Measurements from ENCODE around the gene MAN1A1.
"Not testable (repeated sequence)": the region's sequence is repeated elsewhere in the genome, so short reads cannot be mapped to it uniquely, and the experiment has no call there.

The MAN1A1 gene

GRCh38 chr6:119187596-119187995 lies 162.0 kb downstream of the MAN1A1 start:
- DNase-seq: no peak

GRCh38 chr6:119186490-119186889 lies 163.1 kb downstream of the MAN1A1 start:
- DNase-seq: no peak

DNA sequence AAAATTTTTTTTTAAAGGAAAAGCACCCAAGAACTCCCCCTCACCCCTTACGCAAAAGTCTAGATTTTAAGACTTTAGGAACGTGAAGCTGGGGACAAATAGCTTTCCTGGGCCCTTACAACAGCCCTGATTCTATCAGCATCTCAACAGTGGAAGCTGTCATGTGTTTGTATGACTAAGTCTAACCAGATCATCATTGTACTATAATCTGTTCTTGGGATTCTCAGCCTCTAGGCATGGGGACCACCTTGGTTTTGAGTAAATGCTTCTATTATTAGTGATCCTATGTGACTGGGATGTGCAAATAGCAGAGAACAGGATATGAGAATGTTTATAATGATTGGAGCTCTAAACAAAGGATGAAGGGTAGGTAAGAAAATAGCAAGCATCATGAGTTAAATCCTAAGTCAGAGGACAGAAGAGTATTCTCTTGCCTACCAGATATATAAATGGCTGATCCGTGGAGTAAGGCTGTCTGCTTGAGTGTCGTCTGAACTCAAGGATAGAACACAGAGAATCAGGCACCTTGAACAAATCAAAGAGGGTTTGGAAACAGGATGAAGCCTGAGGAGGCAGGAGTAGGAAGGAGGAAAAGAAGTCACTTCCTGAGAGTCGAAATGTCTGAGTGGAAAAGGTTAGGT lies 165.4 kb downstream of the MAN1A1 start:
- no peak for DNase-seq

DNA sequence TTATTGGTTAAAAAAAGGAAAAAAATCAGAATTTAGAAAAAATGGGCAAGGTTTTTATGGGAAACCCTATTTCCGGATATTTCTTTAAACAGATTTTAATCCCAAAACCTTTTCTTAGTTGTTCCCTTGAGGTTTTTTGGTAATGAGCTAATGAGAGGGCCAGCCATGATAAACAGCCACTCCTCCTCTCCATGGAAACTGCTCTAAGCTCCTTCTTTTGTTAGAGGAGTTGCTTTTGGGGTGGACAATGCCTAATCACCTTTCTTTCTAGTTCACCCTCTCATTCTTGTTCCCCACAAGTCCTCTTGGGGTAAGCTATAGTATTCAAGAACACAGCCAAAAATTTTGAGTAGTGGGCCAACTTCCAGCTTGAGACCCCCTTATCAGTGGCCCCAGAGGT lies 166.1 kb downstream of the MAN1A1 start:
- no peak for DNase-seq

GRCh38 chr6:119182875-119183274 lies 166.7 kb downstream of the MAN1A1 start:
- no peak for DNase-seq

DNA sequence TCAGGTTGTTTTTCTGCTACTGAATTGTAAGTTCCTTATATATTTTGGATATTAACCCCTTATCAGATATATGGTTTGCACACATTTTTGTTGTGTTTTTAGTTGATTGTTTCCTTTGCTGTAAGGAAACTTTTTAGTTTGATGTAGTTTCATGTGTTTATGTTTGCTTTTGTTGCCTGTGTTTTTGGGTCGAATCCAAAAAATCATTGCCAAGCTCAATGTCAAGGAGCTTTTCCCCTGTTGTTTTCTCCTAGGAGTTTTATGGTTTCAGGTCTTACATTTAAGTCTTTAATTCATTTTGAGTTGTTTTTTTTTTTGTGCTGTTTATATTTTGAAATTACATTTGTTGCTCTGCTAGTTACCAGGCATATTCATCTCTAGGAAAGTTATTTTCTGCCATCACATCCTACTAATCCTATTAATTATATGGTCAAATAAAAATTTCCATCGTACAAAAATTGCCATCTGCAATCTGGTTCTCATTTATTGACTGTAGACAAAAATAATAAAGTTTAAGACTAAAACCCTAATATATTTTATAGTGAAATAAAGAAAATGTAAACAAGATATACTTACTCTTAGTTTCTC lies 167.3 kb downstream of the MAN1A1 start:
- no peak for DNase-seq

DNA sequence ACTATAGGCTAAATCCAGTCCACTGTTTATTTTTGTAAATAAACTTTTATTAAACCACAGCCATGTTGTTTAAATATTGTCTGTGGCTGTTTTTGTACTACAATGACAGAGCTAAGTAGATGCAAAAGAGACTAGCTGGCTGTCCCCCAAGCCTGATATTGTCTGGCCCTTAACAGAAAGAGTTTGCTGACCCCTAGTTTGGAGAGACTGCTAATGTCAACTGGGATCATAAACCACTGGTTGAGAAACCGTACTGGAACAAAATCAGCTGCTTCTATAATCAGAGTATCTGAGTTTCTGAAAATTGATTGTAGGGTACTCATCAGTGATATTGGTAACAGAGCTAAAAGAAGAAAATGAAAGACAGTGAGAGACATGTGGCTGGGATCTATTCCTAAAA lies 168.5 kb downstream of the MAN1A1 start:
- DNase-seq: no peak

DNA sequence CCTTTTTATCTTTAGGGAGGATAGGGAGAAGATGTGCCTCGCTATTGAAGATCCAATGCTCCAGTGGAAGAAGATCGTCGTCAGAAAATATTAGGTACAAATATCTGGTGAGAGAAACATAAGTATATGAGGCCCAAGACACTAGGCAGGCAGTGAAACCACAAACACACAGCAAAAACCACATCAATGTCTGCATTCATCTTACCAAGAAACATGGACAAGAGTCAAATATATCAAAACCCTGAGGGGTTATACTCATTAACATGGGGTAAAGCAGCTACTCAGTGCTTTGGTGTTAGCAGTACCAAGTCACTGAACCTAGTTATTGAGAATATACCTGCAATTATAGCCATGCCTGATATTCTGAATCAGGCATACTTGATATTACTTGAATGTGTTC lies 169.7 kb downstream of the MAN1A1 start:
- no peak for DNase-seq

DNA sequence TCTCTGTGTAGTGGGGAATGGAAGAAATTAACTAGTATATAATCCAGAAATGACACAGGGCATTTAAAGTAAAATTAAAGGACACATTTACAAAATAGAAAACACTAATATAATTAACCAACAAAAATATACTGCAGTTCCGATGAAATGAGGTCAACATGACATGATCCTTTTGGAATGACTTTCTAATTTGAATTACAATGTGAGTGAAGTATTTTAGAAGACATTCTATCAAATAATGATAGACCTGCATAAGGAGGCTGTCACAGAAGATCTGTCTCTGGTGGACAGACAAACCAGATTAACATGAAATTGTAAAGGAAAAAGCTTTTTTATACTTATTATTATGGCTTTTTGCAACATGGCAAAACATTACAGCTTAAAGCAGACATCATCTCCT lies 170.5 kb downstream of the MAN1A1 start:
- DNase-seq: no peak

- DNase-seq: no peak
Observed at GRCh38 chr6:119176445-119176844, 173.1 kb downstream of the MAN1A1 start.

DNA sequence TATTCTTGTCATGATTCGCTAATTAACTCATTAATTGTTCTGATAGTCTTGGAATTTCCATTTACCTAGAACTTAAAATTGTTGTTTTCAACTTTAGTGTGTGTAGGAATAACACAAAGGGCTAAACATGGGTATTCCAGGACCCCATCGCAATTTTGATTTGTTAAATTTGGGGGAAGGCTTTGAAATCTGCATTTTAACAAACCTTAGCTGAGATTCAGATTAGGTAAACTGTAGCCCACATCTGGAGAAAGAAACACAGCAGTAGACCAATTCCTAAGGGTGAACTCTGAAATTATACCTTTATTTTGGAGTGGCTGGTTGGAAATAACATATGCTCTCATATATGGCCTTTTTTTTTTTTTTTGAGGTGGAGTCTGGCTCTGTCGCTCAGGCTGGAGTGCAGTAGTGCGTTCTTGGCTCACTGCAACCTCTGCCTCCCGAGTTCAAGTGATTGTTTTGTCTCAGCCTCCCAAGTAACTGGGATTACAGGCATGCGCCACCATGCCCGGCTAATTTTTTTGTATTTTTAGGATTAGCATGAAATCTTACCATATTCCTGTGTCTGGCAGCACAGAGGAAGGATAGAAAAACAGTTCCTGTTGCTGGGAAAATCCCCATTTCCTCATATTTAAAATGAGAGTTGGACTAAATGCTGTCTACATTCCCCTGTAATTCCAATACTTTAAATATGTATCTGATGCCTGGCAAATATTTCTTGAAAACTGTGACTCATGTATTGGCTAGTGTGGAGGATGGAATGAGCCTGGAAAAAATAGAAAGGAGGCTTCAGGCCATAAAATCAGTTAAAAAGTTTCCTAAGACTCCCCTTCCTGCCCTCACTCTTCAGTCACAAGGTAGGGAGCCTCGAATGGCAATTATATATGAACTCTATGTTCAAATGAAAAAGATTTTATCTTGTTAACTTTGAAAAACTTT lies 174.4 kb downstream of the MAN1A1 start:
- DNase-seq: no peak

DNA sequence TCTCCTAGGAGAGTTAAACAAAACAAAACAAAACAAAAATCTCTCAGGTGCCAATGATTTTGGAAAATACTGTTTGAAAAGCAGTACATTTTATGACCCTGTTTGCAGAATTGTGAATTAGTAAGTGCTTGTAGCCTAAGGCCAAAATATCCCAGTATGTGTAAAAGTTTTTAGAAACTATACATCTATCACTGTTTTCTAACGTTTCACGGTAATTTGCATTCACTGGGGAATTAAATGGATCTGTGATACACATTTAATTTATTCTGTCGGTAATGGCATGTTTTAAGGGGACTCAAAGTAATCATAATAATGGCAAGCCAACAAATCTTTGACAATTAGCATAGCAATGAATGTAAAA lies 175.5 kb downstream of the MAN1A1 start:
- no peak for DNase-seq

- no peak for DNase-seq
Observed at GRCh38 chr6:119173249-119174084, 176.1 kb downstream of the MAN1A1 start.

DNA sequence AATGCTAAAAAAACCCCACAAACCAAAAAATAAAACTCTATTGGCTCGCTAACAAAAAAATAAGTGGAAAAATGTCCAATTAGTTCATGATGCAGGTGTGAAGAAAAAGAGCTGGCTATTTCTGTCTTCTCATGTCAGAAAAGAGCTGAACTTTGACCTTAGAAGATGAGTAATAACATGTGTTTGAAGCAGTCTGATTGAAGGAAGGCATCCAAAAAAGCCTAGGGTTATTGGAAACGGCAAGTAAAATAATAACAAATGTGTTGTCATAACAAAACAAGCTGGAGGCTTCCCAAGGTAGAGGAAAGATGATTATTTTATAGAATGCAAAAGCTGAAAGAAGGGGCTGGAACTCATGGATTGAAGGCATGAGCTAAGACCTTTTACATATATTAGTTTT lies 176.7 kb downstream of the MAN1A1 start:
- DNase-seq: no peak

DNA sequence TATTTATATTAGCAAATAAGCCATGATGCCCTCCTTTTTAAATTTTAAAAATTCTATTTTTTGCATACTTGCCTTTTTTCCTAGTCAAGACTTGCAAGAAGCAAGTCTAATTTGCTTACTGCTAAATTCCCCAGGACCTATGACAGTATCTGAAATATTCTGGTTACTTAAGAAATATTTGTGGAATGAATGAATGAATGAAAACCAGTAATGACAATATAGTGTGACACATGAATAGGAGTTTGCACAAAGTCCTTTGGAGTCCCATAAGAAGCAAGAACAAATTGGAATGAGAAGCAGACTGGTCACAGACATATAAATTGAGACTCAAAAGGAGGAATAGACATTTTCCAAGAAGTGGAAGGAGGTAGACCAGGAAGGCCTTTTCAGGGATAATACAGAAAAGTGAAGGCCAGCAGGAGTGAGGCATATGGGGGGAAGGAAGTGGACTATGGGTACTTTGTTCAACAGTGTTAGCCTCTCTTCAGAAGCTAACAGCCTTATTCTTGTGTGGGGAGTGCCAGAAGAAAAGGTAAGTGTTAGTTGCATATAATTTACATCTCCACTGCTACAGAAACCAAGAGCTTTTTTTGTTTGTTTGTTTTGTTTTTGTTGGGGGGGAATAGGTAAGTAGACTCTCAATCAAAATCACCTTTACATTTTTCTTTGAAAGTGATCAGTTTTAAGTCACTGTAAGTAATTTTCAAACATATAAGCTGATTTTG lies 177.5 kb downstream of the MAN1A1 start:
- no peak for DNase-seq

DNA sequence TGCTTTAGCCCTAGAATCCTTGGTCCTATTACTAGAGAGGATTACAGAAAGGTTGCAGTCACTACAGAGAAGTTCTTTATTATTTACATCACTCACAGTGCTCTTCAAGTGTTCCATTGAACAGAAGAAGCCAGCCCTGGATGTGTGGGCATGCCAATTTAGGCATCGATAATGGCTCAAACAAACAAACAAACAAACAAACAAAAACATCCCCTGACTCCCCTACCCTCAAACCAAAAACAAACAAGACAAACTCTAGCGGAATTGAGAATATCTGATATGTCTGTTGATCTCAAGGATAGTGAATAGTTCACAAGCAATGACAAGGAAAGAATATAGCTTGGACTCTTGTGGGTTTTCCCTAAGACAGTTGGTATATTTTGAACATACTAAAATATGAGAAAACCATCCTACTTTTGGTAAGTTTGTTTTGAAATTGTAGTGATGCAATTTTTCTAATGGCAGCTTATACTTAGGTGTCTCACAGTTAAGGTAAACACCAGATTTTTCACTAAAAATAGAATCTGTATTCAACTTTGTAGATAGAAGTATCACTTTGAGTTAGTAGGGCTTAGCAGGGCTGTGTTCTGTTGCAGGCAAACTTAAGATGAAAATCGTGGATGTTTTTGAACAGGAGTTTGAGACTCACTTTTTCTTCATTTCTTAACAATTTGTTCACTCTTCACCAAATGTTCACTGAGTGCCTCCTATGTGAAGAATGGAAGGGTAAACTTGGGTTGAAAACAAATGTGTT lies 178.3 kb downstream of the MAN1A1 start:
- DNase-seq: no peak

DNA sequence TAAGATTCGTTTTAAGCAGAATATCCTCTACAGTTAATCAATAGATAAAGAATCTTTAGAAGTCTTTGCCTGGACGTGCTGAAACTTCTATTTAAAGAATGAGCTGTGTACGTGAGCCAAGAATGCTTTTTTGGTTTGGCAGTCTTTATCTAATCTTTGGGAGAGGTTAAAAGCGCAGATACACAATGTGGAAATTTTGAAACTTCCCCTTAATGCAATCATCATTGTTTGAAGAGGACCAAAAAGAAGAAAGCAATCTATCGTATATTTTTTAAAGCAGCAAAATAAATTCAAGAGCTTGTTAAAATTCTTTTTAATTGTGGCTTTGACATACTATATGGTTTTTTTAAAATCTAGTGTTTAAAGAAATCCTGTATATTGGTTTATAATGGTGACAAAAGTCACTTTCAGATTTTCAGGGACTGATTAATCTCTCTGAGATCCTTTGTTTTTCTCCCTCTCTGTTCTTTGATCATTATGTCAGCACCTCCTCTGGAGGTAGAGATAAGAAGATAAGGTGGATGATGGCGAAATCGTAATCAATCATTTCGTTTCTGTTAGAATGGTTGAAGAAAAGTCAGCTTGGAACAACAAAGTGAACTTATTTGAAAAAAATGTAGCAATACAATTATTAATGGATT lies 179.0 kb downstream of the MAN1A1 start:
- no peak for DNase-seq

- DNase-seq: no peak
Observed at GRCh38 chr6:119170103-119170446, 179.5 kb downstream of the MAN1A1 start.

- not testable (repeated sequence) for DNase-seq
Observed at GRCh38 chr6:119169355-119169754, 180.2 kb downstream of the MAN1A1 start.

DNA sequence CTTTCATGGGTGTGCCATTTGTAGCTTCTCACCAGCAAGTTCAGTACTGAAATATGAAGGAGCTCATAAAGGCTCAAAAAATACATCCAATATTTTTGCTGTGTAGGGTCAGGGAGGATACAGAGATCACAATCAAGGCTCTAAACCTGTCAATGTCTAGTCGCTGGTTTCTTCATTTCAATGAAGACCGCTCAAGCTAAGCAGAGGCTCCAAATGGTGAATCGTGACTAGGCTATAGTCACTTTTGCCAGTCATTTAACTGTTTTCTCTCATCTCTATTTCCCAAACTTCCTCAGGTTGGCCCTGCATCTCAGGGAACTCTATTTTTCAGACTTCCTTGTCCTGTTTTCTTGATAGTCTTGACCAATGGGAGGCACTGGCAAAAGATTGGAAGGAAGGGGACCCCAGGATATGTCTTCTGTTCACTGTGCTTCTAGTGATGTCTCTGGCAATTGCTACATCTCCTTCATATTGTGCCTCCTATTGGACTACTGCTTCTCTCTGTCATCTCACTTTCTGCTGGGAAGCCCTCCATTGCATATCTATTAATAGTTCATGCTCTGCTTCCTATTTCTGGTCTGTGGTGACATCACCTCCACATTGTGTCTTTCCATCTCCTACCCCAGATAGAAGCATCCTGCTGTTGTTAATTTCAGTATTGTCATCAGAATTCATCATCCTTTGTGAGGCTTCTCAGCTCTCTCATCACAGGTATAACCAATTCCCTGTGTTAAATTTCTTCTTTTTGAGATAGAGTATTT lies 183.4 kb downstream of the MAN1A1 start:
- no peak for DNase-seq

GRCh38 chr6:119163006-119163405 lies 186.6 kb downstream of the MAN1A1 start:
- no peak for DNase-seq
